T-helper 2 cell treated with Interferon-gamma antibody and Interleukin-4, amounts not matched to agents 5 μg/mL and 100 μg/mL, for 36 hours (primary cell): ENCODE results near the gene C14orf93.
"Not testable (repeated sequence)": the region's sequence is repeated elsewhere in the genome, so short reads cannot be mapped to it uniquely, and the experiment has no call there.

ENCODE experiments used
- DNase-seq: peaks from one replicate; pipeline ENCODE4 v3.0.0; 2021; ENCODE audit warnings: low spot score
- H3K27ac Mint-ChIP-seq: one replicate; pipeline ENCODE4 v1.8.0; 2021; ENCODE audit warnings: mild to moderate bottlenecking, mixed read lengths
- H3K27me3 Mint-ChIP-seq: one replicate; pipeline ENCODE4 v1.8.0; 2021; ENCODE audit warnings: low read depth, mixed read lengths
- H3K36me3 Mint-ChIP-seq: one replicate; pipeline ENCODE4 v1.8.0; 2021; ENCODE audit warnings: low read depth, mixed read lengths
- H3K4me1 Mint-ChIP-seq: one replicate; pipeline ENCODE4 v1.8.0; 2021; ENCODE audit warnings: low read depth, mixed read lengths
- H3K4me3 Mint-ChIP-seq: one replicate; pipeline ENCODE4 v1.8.0; 2022; ENCODE audit warnings: mild to moderate bottlenecking, moderate library complexity, mixed read lengths
- H3K9me3 Mint-ChIP-seq: one replicate; pipeline ENCODE4 v1.8.0; 2021; ENCODE audit warnings: mixed read lengths

C14orf93 gene

GRCh38 chr14:22972313-22972930 lies 37.5 kb downstream of the C14orf93 start:
- H3K9me3 Mint-ChIP-seq, result no peaks in the 10 kb centered on the region
- H3K4me1 Mint-ChIP-seq, result no peaks in the 10 kb centered on the region
- peaks cover 10% of the 10 kb centered on the region for H3K27me3 Mint-ChIP-seq
- H3K4me3 Mint-ChIP-seq, result no peak overlapping the region
- DNase-seq, result no peak
- H3K36me3 Mint-ChIP-seq, result no peaks in the 10 kb centered on the region
- no peak overlapping the region for H3K27ac Mint-ChIP-seq

- H3K27ac Mint-ChIP-seq, result no peak overlapping the region
Measured at GRCh38 chr14:22971152-22971551, 38.8 kb downstream of the C14orf93 start.

GRCh38 chr14:22966783-22967269 lies 43.1 kb downstream of the C14orf93 start:
- Mint-ChIP-seq H3K27me3 (peaks cover 8% of the 10 kb centered on the region), H3K4me3 (no peak overlapping the region), H3K36me3 (no peaks in the 10 kb centered on the region), H3K9me3 (no peaks in the 10 kb centered on the region), H3K4me1 (peaks cover 2% of the 10 kb centered on the region), H3K27ac (no peak overlapping the region)
- no peak for DNase-seq

More at GRCh38 chr14:22971152-22971551, 38.8 kb downstream of the C14orf93 start:
- H3K4me3 Mint-ChIP-seq, result no peak overlapping the region
- peaks cover 5% of the 10 kb centered on the region for H3K27me3 Mint-ChIP-seq
- DNase-seq, result no peak
- no peaks in the 10 kb centered on the region for H3K36me3 Mint-ChIP-seq
- H3K9me3 Mint-ChIP-seq, result no peaks in the 10 kb centered on the region
- H3K4me1 Mint-ChIP-seq, result no peaks in the 10 kb centered on the region

- H3K36me3 Mint-ChIP-seq, H3K4me3 Mint-ChIP-seq, H3K9me3 Mint-ChIP-seq, H3K27me3 Mint-ChIP-seq, DNase-seq, H3K27ac Mint-ChIP-seq, H3K4me1 Mint-ChIP-seq: not testable (repeated sequence)
Measured at GRCh38 chr14:22965916-22966782, 43.8 kb downstream of the C14orf93 start.

GRCh38 chr14:22962061-22962676 lies 47.8 kb downstream of the C14orf93 start:
- DNase-seq, result no peak
- Mint-ChIP-seq H3K36me3 (no peaks in the 10 kb centered on the region), H3K27me3 (peaks cover 4% of the 10 kb centered on the region), H3K9me3 (no peaks in the 10 kb centered on the region), H3K27ac (no peak overlapping the region), H3K4me3 (no peak overlapping the region), H3K4me1 (peaks cover 5% of the 10 kb centered on the region)

GRCh38 chr14:22955702-22956569 lies 54.0 kb downstream of the C14orf93 start:
- peak overlapping the region; percentile 90 for H3K27ac Mint-ChIP-seq
- peak overlapping the region; percentile 94 for H3K4me3 Mint-ChIP-seq
- DNase-seq, result no peak
- peaks cover 25% of the 10 kb centered on the region for H3K36me3 Mint-ChIP-seq
- H3K4me1 Mint-ChIP-seq, result peaks cover 19% of the 10 kb centered on the region
- no peaks in the 10 kb centered on the region for H3K27me3 Mint-ChIP-seq
- no peaks in the 10 kb centered on the region for H3K9me3 Mint-ChIP-seq

- Mint-ChIP-seq H3K4me1 (peaks cover 16% of the 10 kb centered on the region), H3K4me3 (no peak overlapping the region), H3K9me3 (no peaks in the 10 kb centered on the region), H3K27ac (no peak overlapping the region), H3K27me3 (no peaks in the 10 kb centered on the region), H3K36me3 (peaks cover 39% of the 10 kb centered on the region)
- no peak for DNase-seq
Measured at GRCh38 chr14:22952418-22952817, 57.5 kb downstream of the C14orf93 start.

- not testable (repeated sequence) for H3K27ac Mint-ChIP-seq, DNase-seq, H3K4me3 Mint-ChIP-seq, H3K27me3 Mint-ChIP-seq, H3K9me3 Mint-ChIP-seq
- Mint-ChIP-seq H3K4me1 (peaks cover 16% of the 10 kb centered on the region), H3K36me3 (peaks cover 44% of the 10 kb centered on the region)
Measured at GRCh38 chr14:22951795-22952194, 58.1 kb downstream of the C14orf93 start.

- DNase-seq, result no peak
- no peaks in the 10 kb centered on the region for H3K9me3 Mint-ChIP-seq
- H3K36me3 Mint-ChIP-seq, result peaks cover 36% of the 10 kb centered on the region
- no peak overlapping the region for H3K4me3 Mint-ChIP-seq
- no peaks in the 10 kb centered on the region for H3K4me1 Mint-ChIP-seq
- H3K27me3 Mint-ChIP-seq, result no peaks in the 10 kb centered on the region
- H3K27ac Mint-ChIP-seq, result no peak overlapping the region
Measured at GRCh38 chr14:22945642-22946041, 64.3 kb downstream of the C14orf93 start.

GRCh38 chr14:22939684-22940083 lies 70.3 kb downstream of the C14orf93 start:
- DNase-seq, result no peak
- Mint-ChIP-seq H3K36me3 (peaks cover 12% of the 10 kb centered on the region), H3K9me3 (no peaks in the 10 kb centered on the region), H3K27ac (no peak overlapping the region), H3K4me3 (no peak overlapping the region), H3K27me3 (no peaks in the 10 kb centered on the region), H3K4me1 (no peaks in the 10 kb centered on the region)
